Gastroesophageal sphincter (tissue), 2 donors: Measurements from ENCODE around the gene EFHC2.

ENCODE experiments used
- POLR2A ChIP-seq, 2 donors: fragments of 450-650 bp; IDR thresholded peaks; one replicate each; pipeline ENCODE4 v1.6.1; 2017; ENCODE audit warnings: antibody characterized with exemption in 2 of 2, mild to moderate bottlenecking in 2 of 2, moderate library complexity in 1 of 2
- POLR2AphosphoS5 ChIP-seq: sonication (generic); formaldehyde crosslinking; IDR thresholded peaks from one replicate; pipeline ENCODE4 v1.6.1; 2017; ENCODE audit warnings: antibody characterized with exemption

- TF ChIP-seq POLR2A (IDR thresholded peaks at IDR 0.05) (no peak), POLR2AphosphoS5 (no peak)
These were observed 176.4 kb downstream of the EFHC2 start for GRCh38 chrX:44167116-44167515.
